ENCODE data around the gene AOPEP. TPM values are rescaled to one million over a fixed set of nuclear protein-coding genes. Genes with fewer than 3 reads are reported as not detected.

Gene AOPEP
- total RNA-seq, 2 donors from 2014 or later, result 5.5 to 13.0 TPM

DNA sequence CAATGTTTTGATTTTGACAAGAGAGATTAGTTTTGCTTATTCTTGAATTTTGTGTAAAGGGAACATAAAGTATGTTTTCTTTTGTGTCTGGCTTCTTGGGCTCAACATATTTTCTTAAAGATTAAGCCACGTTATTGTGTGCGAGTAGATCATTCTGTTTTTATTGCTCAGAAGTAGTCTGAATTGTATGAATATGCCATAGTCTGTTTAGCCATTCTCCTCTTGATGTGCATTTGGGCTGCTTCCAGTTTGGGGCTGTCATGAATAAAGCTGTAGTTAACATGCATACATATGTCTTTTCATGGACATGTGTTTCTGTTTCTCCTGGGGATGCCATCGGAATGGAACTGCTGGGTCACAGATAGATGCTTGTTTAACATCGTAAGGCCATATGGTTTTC lies 392.1 kb downstream of the AOPEP start:
- H3K36me3 Mint-ChIP-seq, result no peaks in the 10 kb centered on the region
- H3K27ac Mint-ChIP-seq, result peak overlapping the region in 1 of 2 donors; percentile 4
- ATAC-seq (no peak), DNase-seq (ENCODE audit: low spot score in 2 of 2) (no peak)
- no peaks in the 10 kb centered on the region for H3K9me3 Mint-ChIP-seq

DNA sequence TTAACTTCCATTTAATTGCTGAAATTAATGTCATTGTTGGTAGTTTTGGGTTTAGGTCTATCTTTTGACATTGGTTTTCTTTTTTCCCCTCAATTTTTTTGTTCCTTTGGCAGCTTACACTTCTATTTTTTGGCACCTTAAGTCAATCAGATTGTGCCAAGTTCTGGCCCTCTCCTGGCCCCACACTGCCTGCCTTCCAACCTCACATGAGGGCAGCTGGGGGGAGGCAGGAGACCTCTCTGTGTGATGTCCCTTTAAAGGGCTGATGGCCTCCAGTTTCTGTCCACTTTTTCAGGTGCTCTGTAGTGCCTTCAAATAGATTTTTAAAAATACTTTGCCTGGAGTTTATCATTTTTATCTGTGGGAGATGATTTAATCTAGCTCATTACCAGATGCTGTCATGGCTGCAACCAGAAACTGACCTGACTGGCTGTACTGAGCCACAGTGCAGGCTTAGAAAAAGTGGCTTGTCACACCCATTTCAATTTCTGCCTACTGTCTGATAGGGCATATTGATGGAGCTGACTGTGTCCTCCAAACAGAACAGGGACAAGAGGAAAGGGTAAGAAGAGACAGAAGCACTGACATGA lies 394.4 kb downstream of the AOPEP start:
- ATAC-seq (no peak), DNase-seq (ENCODE audit: low spot score in 2 of 2) (no peak)
- Mint-ChIP-seq H3K36me3 (no peaks in the 10 kb centered on the region), H3K9me3 (no peaks in the 10 kb centered on the region), H3K27ac (peak overlapping the region in 1 of 2 donors; percentile 45)

DNA sequence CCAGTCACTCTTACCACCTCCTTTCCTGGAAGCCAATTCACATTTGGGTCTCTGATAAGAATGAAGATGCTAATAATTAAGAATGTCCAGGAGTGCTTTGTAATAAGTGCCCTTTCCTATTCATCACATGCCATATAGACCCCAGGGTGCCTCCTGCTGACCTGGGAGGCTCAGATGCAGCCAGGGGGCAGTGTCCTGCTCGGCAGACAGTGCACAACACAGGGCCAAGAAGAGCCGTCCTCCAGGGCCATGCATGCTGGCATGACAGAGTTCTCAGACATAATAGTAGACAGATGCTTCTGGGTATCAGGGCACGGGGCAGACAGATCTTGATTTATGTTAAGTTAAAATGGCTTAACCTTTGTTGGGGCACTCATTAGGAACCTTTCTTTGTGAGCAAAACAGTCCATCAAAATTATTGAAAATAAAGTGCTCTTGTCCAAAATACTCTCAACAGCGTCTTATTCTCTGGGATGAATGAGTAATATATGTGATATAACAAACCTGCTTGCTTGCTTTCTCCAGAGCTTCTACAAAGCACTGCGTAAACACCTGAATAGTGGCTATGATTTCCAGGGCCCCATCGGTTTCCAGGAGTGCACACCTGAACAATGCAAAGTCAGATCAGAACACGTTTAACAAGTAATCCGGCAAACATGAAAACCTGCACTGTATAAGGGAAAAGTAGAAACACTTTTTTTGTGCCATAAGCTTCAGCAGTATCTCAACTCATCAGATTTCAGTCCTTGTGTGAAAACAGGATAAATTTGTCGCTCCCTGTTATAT lies 398.3 kb downstream of the AOPEP start:
- H3K9me3 Mint-ChIP-seq, result no peaks in the 10 kb centered on the region
- peak overlapping the region in 1 of 2 donors; percentile 29 for H3K27ac Mint-ChIP-seq
- no peak for DNase-seq (ENCODE audit: low spot score in 2 of 2)
- no peaks in the 10 kb centered on the region for H3K36me3 Mint-ChIP-seq
- no peak for ATAC-seq

DNA sequence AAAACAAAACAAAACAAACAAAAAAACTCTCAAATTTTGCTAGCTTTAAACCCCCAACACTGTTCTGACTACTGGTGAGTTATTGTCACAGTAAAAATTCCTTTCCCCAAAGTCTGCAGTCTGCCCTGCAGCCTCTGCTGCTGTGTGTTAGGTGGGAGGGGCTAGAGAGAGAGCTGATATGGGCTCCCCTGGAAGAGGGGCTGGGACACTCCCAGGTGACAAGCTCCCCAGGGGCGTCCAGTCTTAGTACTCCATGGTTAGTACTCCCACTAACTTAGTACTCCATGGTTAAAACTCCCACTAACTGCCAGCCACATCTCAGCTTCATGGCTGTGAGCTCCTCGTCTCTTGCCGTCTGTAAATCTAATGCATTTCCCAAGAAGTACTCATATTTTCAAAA lies 399.2 kb downstream of the AOPEP start:
- H3K36me3 Mint-ChIP-seq, result no peaks in the 10 kb centered on the region
- DNase-seq (ENCODE audit: low spot score in 2 of 2) (no peak), ATAC-seq (no peak)
- H3K27ac Mint-ChIP-seq, result no peak overlapping the region
- H3K9me3 Mint-ChIP-seq, result no peaks in the 10 kb centered on the region

DNA sequence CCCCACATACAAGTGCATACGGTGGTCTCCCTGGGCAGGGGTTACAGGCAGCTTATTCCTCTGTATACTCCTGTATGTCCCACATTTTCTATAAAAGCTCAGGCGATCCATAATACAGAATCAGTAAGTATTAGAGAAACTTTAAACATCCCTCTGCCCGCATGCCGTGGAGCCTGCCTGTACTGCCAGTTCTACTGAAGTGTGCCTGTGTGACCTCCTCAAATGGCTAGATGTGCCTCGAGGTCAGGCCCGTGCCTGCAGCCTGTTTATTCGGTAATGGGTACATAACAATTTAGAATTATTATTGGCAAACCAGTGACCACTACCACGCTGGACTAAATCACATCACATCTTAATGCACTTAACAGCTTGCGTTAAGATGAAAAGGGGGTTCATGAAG lies 400.2 kb downstream of the AOPEP start:
- no peaks in the 10 kb centered on the region for H3K9me3 Mint-ChIP-seq
- H3K27ac Mint-ChIP-seq, result no peak overlapping the region
- no peak for DNase-seq (ENCODE audit: low spot score in 2 of 2)
- no peaks in the 10 kb centered on the region for H3K36me3 Mint-ChIP-seq
- ATAC-seq, result no peak

DNA sequence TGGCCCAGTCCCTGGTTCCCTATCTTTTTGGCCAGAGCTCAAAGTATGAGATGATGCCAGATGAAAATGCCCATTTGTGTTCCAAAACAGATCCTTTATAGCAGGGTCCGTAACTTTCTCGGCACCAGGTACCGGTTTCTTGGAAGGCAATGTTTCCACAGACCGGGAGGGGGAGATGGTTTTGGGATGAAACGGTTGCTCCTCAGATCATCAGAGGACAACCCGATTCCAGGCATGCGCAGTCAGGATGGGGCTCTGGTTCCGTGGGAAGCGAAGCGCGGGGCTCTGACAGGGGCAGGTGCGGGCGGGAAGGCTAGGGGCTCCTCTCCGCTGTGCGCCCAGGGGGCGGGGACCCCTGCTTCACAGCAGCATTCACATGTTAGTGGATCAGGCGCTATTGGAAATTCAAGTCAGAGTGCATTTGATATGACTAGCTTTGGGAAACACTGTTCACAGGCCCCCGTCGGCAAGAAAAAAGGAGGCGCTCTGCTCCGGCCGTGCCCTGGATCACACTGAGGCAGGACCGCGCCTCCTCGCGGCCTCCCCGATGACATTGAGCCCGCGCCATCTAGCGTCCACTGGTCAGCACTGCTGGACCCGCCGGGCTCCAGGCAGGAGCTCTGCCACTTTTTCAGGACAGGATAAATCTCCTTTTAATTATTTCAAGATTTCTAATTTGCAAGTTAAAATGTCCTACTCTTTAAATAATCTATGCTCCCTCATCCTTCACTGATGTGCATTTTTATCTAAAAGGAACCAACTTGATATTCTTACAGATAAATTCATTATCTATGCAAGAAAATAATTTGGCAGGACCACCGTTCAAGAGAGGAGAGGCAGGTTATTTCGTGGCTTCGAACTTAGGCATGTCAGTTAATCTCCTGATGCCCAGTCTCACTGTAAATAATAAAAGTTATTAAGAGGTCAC lies 401.0 kb downstream of the AOPEP start:
- H3K9me3 Mint-ChIP-seq, result no peaks in the 10 kb centered on the region
- H3K27ac Mint-ChIP-seq, result peak overlapping the region in 1 of 2 donors; percentile 62
- DNase-seq (ENCODE audit: low spot score in 2 of 2) (peak in 1 of 2 donors; percentile 79), ATAC-seq (peak; percentile 87 to 91)
- no peaks in the 10 kb centered on the region for H3K36me3 Mint-ChIP-seq

DNA sequence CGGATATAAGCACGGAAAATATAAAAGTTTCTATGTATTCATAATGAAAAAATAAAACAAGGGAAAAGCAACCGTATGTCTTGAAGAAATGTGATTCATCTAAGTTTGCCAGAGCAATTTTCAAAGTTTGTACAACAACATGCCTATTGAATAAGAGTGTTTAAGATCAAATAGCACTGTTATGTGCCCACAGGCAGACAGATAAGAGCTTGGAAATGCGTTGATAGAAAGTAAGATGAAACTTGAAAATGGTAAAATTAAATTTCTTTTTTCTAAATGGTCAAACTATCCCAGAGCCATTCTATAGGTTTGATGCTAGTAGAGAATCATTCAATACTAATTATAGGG lies 401.7 kb downstream of the AOPEP start:
- no peaks in the 10 kb centered on the region for H3K9me3 Mint-ChIP-seq
- H3K36me3 Mint-ChIP-seq, result no peaks in the 10 kb centered on the region
- no peak for DNase-seq (ENCODE audit: low spot score in 2 of 2)
- peak overlapping the region in 1 of 2 donors; percentile 62 for H3K27ac Mint-ChIP-seq
- ATAC-seq, result no peak

DNA sequence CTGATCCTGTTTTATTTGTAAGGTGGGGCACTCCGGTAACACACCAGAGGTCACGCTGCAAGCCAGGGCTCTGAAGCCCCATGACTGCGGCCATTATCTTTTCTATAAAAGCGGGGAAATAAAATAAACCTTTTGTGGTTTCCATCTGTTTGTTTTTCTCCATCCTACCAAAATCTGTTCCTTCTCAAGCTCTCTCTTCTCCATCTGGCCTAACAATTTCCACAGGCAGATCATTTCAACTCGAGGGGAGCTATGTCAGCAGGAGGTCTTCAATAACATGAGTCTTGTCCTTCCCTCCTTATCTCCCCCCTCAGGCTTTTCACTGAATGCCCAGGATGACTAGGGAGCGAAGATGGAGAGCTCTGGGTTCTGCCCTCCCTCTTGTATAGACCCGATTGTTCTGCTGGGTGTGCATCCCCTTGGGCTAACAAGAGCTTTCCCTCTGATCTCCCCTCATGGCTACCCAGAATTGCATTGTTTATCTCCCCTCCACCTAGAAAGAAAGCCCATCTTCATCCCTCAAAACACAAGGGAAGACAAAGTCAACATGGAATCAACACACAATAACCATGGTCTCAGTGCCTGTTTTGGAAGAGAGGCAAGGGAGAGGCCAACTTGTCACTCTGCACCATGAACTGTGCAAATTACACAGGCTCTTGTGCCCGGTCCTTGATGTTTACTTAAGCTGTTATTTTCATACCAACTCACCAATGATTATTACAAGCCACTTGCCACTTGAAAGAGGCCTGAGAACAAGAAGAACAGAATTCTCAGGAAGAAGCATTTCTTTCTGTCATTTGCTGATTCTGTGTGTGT lies 403.2 kb downstream of the AOPEP start:
- Mint-ChIP-seq H3K36me3 (no peaks in the 10 kb centered on the region), H3K9me3 (no peaks in the 10 kb centered on the region), H3K27ac (no peak overlapping the region)
- DNase-seq (ENCODE audit: low spot score in 2 of 2), result no peak
- no peak for ATAC-seq

DNA sequence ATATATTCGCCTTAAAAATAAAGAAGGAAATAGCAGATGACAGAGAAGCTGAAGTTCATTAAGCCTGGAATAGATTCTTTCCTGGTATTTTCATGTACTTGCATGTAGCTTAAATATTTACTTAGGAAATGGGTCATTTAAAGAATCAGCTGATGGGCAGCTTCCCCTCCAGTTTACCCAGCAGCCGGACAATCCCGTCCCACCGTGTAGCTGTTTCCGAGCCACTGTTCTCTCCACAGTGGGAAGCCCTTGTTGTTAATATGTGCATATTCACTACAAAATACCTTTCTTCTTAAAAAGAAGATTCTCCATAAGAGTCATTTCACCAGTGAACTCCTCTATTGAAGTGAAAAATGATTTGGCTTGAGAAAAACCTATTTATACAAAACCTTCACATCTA lies 404.0 kb downstream of the AOPEP start:
- DNase-seq (ENCODE audit: low spot score in 2 of 2) (no peak), ATAC-seq (no peak)
- H3K27ac Mint-ChIP-seq, result no peak overlapping the region
- no peaks in the 10 kb centered on the region for H3K9me3 Mint-ChIP-seq
- no peaks in the 10 kb centered on the region for H3K36me3 Mint-ChIP-seq

DNA sequence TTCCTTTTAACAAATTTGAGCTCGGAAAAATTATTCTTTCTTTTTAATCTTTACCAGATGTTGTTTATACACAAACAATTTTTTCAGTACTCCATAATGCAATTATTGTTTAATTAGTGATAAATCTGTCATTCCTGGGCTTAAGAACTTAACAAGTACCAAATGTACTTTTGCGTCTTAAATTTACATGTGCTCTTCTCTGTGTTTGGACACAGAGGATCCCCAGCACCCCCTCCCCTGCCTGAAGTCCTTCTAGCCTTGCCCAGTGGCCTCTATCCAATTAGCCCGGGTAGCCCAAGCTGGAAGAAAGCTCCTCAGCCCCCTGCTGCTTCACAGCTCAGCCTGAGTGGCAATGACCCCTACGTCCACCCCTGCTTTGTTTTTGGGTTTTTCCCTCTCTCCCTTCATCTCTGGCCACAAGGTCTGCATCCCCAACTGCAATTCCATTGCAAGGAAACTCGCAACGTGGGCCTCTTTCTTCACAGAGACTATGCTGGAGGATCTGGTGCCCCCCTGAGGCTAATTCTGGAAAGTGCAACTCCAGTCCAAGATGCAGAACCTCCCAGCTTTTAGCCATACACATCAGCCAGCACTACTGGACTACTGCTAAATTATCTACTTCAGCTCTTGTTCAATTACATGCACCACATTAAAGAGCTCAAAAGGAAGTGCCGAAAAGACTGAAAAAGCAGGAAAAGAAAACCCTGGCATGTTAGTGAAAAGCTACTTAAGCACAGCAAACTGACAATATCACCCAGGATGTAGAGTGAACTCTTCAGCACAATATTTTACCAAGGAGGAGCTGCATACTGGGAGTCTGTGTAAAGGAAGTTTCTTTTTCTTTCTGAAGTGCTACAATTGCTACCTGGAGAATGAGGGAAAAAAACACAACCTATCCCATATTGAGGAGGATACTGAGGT lies 404.8 kb downstream of the AOPEP start:
- ATAC-seq (no peak), DNase-seq (ENCODE audit: low spot score in 2 of 2) (peak in 1 of 2 donors; percentile 56)
- H3K27ac Mint-ChIP-seq, result peak overlapping the region in 1 of 2 donors; percentile 1
- no peaks in the 10 kb centered on the region for H3K36me3 Mint-ChIP-seq
- H3K9me3 Mint-ChIP-seq, result no peaks in the 10 kb centered on the region

DNA sequence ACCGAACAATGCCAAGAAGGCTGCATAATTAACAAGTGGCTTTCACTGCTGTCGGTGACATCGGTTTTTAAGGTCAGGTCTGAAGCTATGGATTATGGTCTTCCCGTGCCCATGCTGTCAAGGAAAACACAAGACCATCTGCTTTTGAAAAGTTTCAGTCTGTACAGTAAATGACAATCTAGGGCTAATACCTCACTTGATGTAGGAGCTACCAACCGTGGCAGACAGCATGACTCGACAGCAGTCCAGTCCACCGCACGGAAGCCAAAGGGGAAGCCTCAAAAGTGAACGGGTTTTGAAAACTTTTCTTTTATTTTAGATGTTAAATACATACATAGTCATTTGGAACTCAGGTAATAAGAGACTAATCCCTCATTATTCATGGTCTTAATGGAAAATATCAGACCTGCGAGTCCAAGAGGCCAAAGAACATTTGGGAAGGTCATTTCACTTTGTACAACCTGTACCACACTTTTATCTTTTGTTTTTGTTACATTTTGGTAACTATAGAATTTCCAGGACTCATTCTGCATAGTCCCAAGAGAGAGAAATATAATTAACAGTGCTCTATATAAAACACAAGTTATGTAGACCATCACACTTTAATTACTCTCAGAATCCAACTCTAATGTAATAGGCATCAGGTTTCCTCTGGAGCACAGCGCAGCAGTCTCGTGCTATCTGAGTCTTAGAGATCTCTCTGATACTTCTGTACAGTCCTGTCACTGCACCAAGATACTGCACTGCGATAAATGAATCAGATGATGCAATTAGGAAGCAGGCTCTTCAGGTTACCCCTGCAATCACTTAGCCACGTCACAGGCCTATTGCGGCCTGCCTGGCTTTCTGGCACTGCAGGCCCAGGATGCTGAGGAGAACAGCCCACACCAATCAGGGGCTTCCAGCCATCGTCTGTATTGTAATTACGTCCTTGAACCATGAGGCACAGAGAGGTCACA lies 406.1 kb downstream of the AOPEP start:
- Mint-ChIP-seq H3K9me3 (no peaks in the 10 kb centered on the region), H3K36me3 (no peaks in the 10 kb centered on the region), H3K27ac (no peak overlapping the region)
- ATAC-seq, result no peak
- DNase-seq (ENCODE audit: low spot score in 2 of 2), result no peak

DNA sequence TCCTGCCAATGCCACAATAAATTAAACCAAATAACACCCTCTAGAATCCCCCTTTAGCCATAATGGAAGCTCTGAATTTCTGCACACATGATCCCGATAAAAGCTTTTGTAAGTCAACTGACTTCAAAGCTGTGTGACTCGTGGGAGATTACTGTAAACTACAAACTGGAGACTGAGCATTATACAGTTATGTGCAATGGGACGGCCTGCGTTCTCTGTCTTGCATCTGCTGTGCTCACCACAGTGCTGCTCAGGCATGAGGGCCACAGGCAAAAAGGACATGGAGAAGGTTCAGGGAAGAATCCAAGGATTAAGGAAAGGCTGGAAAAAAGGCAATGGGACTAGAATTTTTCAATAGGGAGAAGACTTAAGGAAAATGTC lies 406.8 kb downstream of the AOPEP start:
- ATAC-seq (no peak), DNase-seq (ENCODE audit: low spot score in 2 of 2) (no peak)
- H3K36me3 Mint-ChIP-seq, result no peaks in the 10 kb centered on the region
- H3K9me3 Mint-ChIP-seq, result no peaks in the 10 kb centered on the region
- H3K27ac Mint-ChIP-seq, result no peak overlapping the region

DNA sequence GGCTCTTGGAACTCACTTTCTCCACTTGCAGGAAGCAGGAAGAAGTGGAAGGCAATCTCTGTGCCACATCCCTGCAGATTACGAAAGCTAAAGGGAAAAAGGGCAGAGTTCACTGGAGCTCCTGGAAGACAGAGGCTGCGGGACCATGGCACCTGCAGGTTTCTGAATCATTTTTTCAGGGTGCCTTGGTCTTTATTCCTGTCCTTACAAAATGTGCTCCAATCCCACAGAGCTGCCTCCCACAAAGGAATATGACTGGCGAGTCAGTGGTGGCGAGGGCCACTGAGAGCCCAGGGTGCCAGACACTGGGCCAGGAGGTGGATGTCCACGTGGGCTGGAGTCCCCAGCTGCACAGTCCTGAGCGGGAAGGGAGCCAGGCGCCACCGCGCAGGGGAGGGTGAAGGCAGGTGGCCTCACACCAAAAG lies 408.0 kb downstream of the AOPEP start:
- Mint-ChIP-seq H3K36me3 (no peaks in the 10 kb centered on the region), H3K9me3 (no peaks in the 10 kb centered on the region), H3K27ac (no peak overlapping the region)
- ATAC-seq, result no peak
- DNase-seq (ENCODE audit: low spot score in 2 of 2), result no peak

DNA sequence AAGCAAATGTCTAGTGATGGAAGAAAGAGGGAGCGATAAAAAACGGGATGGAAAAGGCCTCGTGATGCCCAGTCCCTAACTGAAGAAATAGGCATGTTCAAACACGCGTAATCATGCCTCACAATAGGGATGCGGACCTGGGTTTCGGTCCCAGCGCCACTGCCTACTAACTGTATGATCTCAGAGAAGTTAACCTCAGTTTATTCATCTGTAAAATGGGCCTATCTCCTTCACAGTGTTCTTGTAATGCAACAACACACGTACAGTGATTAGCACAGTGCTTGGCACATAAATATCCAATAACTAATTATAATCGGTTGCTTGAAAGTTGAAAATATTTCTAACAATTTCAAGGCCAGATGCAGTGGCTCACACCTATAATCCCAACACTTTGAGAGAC lies 409.3 kb downstream of the AOPEP start:
- ATAC-seq, result no peak
- Mint-ChIP-seq H3K36me3 (no peaks in the 10 kb centered on the region), H3K9me3 (no peaks in the 10 kb centered on the region), H3K27ac (no peak overlapping the region)
- no peak for DNase-seq (ENCODE audit: low spot score in 2 of 2)

All from activated naive CD4-positive, alpha-beta T cell treated with anti-CD3 and anti-CD28 coated beads, Interleukin-2, amount 50 U/mL, for 72 hours (primary cell).